Measurements from ENCODE around the gene PIK3C3.

The PIK3C3 gene

DNA sequence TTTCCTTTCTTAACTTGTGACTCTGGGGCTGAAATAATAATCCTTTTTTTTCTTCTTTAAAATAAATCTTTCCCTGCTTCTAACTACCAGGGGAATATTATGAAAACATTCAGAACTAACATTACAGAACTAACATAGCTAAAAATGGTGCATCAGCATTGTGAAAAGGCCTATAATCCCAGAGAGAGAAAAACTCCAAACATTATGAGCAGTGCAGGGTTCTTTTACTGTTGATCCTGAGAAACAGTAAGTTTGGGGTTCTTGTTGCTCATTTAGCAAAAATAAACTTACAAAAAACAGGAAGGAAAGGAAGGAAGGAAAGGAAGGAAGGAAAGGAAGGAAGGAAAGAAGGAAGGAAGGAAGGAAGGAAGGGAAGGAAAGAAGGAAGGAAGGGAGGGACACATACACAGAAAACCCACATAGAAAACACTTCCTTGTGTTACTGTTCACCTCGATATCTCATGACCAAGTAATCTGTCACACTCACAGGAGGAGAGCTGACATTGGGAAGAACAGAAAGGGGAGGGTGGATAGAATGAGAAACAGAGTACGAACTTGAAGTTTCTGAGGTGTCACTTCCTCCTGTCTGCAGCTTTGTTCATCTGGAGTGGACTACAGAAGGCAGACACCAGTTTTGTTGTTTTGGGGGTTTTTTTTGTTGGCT is 18.4 kb upstream of the PIK3C3 start:
- Histone ChIP-seq H3K9me3 (ENCODE audit: control insufficient read depth in 1 of 2, low read length in 2 of 2) (no peaks in the 10 kb centered on the region), H3K27ac (ENCODE audit: low read length) (no peak overlapping the region), H3K27me3 (ENCODE audit: low read depth, low read length) (no peaks in the 10 kb centered on the region), H3K4me3 (ENCODE audit: low read depth in 1 of 2, low read length in 2 of 2) (no peak overlapping the region), H3K4me1 (ENCODE audit: control insufficient read depth in 1 of 2, insufficient read depth in 2 of 2, low read length in 2 of 2) (no peaks in the 10 kb centered on the region), H3K36me3 (ENCODE audit: control insufficient read depth in 1 of 2, insufficient read depth in 2 of 2, low read length in 2 of 2) (no peaks in the 10 kb centered on the region)

DNA sequence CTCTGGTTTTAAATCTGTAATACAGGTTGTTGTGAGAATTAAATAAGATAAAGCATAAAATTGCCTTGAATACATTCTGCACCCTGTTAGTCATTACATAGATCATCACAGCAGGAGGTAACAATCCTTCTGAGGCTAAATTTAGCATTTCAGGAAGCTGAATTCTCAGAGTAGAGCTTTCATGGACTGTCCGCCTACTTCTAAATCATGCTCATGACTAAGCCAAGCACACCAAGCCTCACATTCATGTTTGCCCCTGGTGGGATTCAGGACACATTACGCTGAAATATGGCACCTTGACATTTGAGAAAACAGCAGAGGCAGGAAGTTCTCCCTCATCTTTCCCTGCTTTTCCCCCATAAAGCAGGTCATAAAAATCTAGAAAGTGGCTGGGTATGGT is 16.6 kb upstream of the PIK3C3 start:
- Histone ChIP-seq H3K9me3 (ENCODE audit: control insufficient read depth in 1 of 2, low read length in 2 of 2) (no peaks in the 10 kb centered on the region), H3K27me3 (ENCODE audit: low read depth, low read length) (no peaks in the 10 kb centered on the region), H3K4me1 (ENCODE audit: control insufficient read depth in 1 of 2, insufficient read depth in 2 of 2, low read length in 2 of 2) (no peaks in the 10 kb centered on the region), H3K36me3 (ENCODE audit: control insufficient read depth in 1 of 2, insufficient read depth in 2 of 2, low read length in 2 of 2) (no peaks in the 10 kb centered on the region), H3K4me3 (ENCODE audit: low read depth in 1 of 2, low read length in 2 of 2) (no peak overlapping the region), H3K27ac (ENCODE audit: low read length) (no peak overlapping the region)

DNA sequence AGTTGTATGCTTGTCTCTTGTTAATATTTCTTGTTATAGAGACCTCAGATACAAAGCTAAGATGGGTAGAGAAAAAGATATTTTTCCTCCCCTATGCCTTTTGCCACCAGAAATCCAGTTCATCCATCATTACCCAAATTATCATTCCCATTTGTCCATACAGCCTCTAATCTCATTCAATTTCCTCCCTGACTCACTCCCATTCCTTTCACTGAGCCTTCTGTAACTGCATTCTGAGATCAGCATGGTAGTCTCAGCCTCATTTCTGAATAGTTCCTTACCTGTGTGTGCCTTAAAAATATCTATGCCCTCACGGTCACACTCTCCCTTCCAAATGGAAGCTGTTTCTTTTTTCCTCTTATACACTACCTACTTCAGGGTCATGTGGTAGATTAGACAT is 15.7 kb upstream of the PIK3C3 start:
- no peaks in the 10 kb centered on the region for H3K27me3 ChIP-seq (ENCODE audit: low read depth, low read length)
- no peaks in the 10 kb centered on the region for H3K9me3 ChIP-seq (ENCODE audit: control insufficient read depth in 1 of 2, low read length in 2 of 2)
- no peak overlapping the region for H3K4me3 ChIP-seq (ENCODE audit: low read depth in 1 of 2, low read length in 2 of 2)
- H3K4me1 ChIP-seq (ENCODE audit: control insufficient read depth in 1 of 2, insufficient read depth in 2 of 2, low read length in 2 of 2) = no peaks in the 10 kb centered on the region
- no peaks in the 10 kb centered on the region for H3K36me3 ChIP-seq (ENCODE audit: control insufficient read depth in 1 of 2, insufficient read depth in 2 of 2, low read length in 2 of 2)
- H3K27ac ChIP-seq (ENCODE audit: low read length) = no peak overlapping the region

DNA sequence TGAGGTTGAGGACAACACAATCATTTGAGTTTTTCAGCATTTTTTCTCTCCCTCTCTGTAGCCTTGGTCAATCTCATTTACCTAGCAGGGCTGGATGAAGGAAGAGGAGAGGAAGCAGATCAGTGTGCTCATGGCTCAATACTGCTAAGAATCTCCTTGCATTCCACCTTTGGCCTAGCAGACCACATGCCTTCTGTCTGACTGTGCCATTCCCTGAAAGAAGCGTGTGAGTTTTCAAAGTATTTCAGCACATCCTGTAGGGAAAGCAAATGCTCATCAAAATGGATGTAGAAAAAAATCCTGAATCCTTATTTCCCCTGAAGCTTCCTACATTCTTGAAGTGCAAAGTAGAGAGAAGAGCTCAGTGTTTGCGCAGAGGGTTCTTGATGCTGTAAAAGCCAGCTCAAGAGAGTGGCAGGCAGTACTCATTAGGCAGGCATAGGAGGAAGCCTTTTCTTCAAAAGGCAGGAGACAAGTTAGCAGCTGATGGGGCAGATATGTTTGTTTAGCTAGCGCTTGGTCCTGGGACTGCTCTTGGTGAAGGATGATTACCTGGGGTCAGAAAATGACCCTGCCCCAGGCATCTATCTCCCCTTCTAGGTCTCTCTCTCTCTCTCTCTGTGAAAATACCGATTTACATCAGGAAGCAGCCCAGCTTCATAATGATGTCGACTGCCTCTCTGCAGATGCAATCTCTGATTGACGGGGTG is 14.4 kb upstream of the PIK3C3 start:
- Histone ChIP-seq H3K27me3 (ENCODE audit: low read depth, low read length) (no peaks in the 10 kb centered on the region), H3K4me3 (ENCODE audit: low read depth in 1 of 2, low read length in 2 of 2) (no peak overlapping the region), H3K36me3 (ENCODE audit: control insufficient read depth in 1 of 2, insufficient read depth in 2 of 2, low read length in 2 of 2) (no peaks in the 10 kb centered on the region), H3K4me1 (ENCODE audit: control insufficient read depth in 1 of 2, insufficient read depth in 2 of 2, low read length in 2 of 2) (no peaks in the 10 kb centered on the region), H3K27ac (ENCODE audit: low read length) (no peak overlapping the region), H3K9me3 (ENCODE audit: control insufficient read depth in 1 of 2, low read length in 2 of 2) (no peaks in the 10 kb centered on the region)

DNA sequence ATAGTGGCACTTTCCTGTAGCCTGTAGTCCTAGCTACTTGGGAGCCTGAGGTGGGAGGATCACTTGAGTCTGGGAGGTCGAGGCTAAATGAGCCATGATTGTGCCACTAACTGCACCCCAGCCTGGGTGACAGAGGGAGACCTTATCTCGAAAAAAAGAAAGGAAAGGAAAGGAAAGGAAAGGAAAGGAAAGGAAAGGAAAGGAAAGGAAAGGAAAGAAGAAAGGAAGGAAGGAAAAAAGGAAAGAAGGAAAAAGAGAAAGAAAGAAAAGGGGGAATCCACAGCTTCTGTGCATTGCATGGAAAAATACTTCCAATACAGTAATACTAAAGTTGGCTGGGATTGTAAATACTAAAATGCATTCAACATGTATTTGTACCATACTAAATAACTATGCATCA is 12.8 kb upstream of the PIK3C3 start:
- no peaks in the 10 kb centered on the region for H3K27me3 ChIP-seq (ENCODE audit: low read depth, low read length)
- H3K36me3 ChIP-seq (ENCODE audit: control insufficient read depth in 1 of 2, insufficient read depth in 2 of 2, low read length in 2 of 2) = no peaks in the 10 kb centered on the region
- no peaks in the 10 kb centered on the region for H3K4me1 ChIP-seq (ENCODE audit: control insufficient read depth in 1 of 2, insufficient read depth in 2 of 2, low read length in 2 of 2)
- no peak overlapping the region for H3K4me3 ChIP-seq (ENCODE audit: low read depth in 1 of 2, low read length in 2 of 2)
- no peak overlapping the region for H3K27ac ChIP-seq (ENCODE audit: low read length)
- H3K9me3 ChIP-seq (ENCODE audit: control insufficient read depth in 1 of 2, low read length in 2 of 2) = no peaks in the 10 kb centered on the region

DNA sequence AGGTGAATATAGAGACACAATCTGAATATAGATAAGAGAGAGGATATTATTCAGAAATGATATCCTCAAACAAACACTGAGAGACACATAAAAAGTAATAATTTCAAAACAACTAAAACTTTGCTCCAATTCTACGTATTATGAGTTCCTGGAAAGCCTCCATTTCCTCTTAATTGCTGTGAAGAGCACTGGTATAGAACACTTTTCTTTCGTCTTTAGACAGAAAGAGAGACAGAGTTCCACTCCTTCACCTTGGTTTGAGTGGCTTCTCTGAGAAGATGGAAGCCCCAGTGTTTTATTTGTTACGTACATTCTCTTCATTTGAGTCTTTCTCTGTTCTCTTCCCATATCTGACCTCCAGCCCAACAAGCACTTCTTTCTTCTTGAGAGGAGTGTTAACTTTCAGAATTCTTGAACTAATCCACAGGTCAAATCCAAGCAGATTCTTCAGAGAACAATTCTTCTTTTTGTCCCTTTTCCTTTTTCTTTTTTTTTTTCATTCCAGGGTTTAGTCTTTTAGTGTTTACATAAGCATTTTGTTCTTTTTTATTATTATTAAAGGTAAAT is 6.4 kb upstream of the PIK3C3 start:
- Histone ChIP-seq H3K4me3 (ENCODE audit: low read depth in 1 of 2, low read length in 2 of 2) (no peak overlapping the region), H3K36me3 (ENCODE audit: control insufficient read depth in 1 of 2, insufficient read depth in 2 of 2, low read length in 2 of 2) (no peaks in the 10 kb centered on the region), H3K27ac (ENCODE audit: low read length) (no peak overlapping the region), H3K4me1 (ENCODE audit: control insufficient read depth in 1 of 2, insufficient read depth in 2 of 2, low read length in 2 of 2) (no peaks in the 10 kb centered on the region), H3K9me3 (ENCODE audit: control insufficient read depth in 1 of 2, low read length in 2 of 2) (no peaks in the 10 kb centered on the region), H3K27me3 (ENCODE audit: low read depth, low read length) (no peaks in the 10 kb centered on the region)

DNA sequence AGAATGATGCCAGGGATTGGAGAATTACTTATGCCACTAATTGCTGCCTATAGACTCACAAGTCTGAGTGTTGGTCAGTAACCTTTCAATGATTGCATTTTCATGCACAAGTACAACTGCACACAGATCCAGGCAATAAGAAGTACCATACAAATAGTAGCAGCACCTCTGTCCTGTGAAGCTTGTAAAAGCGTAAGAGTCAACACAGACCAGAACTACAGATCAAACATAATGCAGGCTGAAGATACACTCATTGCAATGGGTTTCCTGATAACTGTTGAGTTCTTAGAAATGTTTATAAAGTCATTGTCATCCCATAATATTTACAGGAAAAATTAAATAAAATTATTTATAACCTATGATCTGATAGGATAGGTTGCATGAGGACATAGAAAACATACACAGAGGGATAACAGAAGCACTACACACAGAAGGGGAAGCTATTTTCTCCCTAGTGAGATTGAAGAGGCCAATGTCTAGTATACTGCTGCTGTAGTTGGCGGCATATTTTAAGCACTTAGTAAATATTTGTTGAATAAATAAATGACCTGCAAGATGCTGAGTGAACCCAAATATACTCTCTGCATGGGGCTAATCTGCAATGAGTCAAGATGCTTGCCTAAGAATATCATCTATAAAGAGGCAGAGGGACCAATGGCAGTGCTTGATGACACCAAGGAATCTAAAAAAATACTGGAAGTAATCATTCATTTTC is 5.7 kb upstream of the PIK3C3 start:
- Histone ChIP-seq H3K27me3 (ENCODE audit: low read depth, low read length) (no peaks in the 10 kb centered on the region), H3K4me1 (ENCODE audit: control insufficient read depth in 1 of 2, insufficient read depth in 2 of 2, low read length in 2 of 2) (no peaks in the 10 kb centered on the region), H3K36me3 (ENCODE audit: control insufficient read depth in 1 of 2, insufficient read depth in 2 of 2, low read length in 2 of 2) (no peaks in the 10 kb centered on the region), H3K4me3 (ENCODE audit: low read depth in 1 of 2, low read length in 2 of 2) (no peak overlapping the region), H3K27ac (ENCODE audit: low read length) (no peak overlapping the region), H3K9me3 (ENCODE audit: control insufficient read depth in 1 of 2, low read length in 2 of 2) (no peaks in the 10 kb centered on the region)

DNA sequence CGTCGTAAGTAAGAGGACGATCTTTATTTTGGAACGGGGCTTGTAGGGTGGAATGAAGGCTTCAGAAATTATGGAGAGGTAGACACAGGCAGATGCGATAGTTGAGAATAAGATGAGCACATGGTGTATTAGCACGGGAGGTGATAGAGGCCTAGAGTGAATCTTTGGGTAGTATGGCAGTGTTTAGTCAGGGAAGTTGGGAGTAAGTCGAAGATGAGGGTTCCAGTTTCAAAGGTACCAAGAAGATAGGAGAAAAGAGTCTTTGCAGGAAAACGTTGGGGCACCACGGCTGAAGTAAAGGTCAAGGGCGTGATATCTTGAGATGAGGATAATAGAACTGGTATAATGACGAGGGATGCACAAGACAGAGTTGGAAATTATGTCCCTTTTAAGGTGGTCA is 654 bp downstream of the PIK3C3 start:
- peak overlapping the region; percentile 89 for H3K27ac ChIP-seq (ENCODE audit: low read length)
- no peaks in the 10 kb centered on the region for H3K9me3 ChIP-seq (ENCODE audit: control insufficient read depth in 1 of 2, low read length in 2 of 2)
- no peaks in the 10 kb centered on the region for H3K27me3 ChIP-seq (ENCODE audit: low read depth, low read length)
- H3K4me1 ChIP-seq (ENCODE audit: control insufficient read depth in 1 of 2, insufficient read depth in 2 of 2, low read length in 2 of 2) = peaks cover 6 to 24% of the 10 kb centered on the region in 2 donors
- peak overlapping the region; percentile 96 to 98 for H3K4me3 ChIP-seq (ENCODE audit: low read depth in 1 of 2, low read length in 2 of 2)
- H3K36me3 ChIP-seq (ENCODE audit: control insufficient read depth in 1 of 2, insufficient read depth in 2 of 2, low read length in 2 of 2) = peaks cover 4 to 9% of the 10 kb centered on the region in 2 donors

DNA sequence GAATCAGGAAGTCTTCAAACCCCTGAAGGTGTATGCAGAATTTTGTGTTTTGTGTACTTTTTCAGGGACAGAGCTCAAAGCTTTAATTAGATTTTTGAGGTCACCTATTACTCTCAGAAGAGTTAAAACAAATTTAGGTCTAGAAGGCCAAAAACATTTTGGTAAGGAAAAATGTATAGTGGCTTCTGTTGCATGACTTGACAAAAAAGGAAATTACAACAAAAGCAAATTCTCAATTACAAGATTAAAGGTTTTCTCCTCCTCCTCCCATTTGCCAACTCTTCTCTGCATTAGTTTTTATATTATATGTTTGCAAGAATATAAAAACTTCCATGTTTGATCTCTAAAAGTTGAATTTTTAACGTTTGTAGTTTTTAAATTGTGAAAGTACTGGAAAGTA is 4.0 kb downstream of the PIK3C3 start:
- H3K27me3 ChIP-seq (ENCODE audit: low read depth, low read length) = no peaks in the 10 kb centered on the region
- peaks cover 11 to 20% of the 10 kb centered on the region in 2 donors for H3K36me3 ChIP-seq (ENCODE audit: control insufficient read depth in 1 of 2, insufficient read depth in 2 of 2, low read length in 2 of 2)
- H3K4me3 ChIP-seq (ENCODE audit: low read depth in 1 of 2, low read length in 2 of 2) = no peak overlapping the region
- no peaks in the 10 kb centered on the region for H3K9me3 ChIP-seq (ENCODE audit: control insufficient read depth in 1 of 2, low read length in 2 of 2)
- peaks cover 6 to 24% of the 10 kb centered on the region in 2 donors for H3K4me1 ChIP-seq (ENCODE audit: control insufficient read depth in 1 of 2, insufficient read depth in 2 of 2, low read length in 2 of 2)
- H3K27ac ChIP-seq (ENCODE audit: low read length) = no peak overlapping the region

DNA sequence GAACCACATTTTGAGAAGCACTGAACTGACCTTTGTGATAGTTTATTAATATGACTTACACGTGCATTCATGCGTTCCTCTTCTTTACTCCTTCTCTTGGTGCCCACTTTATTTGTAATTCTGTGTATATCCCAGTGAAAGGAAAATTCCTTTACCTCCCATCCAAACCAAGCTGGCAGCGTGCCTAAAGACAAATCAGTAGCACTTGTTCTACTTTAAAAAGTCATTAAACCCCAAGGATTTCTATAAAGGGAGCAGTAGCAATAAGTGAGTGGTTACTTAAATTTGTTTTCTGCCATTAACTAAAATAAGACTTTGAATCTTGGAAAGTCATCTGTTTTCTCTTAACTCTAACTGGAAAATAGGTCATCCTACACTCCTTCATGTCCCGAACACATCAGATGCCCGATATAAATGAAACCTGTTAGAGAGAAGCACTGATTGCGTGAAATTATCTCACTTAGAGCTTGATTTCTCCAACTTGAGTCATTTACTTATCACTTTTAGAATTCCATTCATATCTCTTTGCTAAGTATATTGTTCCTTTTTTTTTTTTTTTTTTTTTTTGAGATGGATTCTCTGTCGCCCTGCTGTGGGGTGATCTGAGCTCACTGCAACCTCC is 10.7 kb downstream of the PIK3C3 start:
- Histone ChIP-seq H3K27ac (ENCODE audit: low read length) (no peak overlapping the region), H3K27me3 (ENCODE audit: low read depth, low read length) (no peaks in the 10 kb centered on the region), H3K36me3 (ENCODE audit: control insufficient read depth in 1 of 2, insufficient read depth in 2 of 2, low read length in 2 of 2) (peaks cover 9 to 19% of the 10 kb centered on the region in 2 donors), H3K4me1 (ENCODE audit: control insufficient read depth in 1 of 2, insufficient read depth in 2 of 2, low read length in 2 of 2) (peaks cover 6 to 18% of the 10 kb centered on the region in 2 donors), H3K9me3 (ENCODE audit: control insufficient read depth in 1 of 2, low read length in 2 of 2) (no peaks in the 10 kb centered on the region), H3K4me3 (ENCODE audit: low read depth in 1 of 2, low read length in 2 of 2) (no peak overlapping the region)

DNA sequence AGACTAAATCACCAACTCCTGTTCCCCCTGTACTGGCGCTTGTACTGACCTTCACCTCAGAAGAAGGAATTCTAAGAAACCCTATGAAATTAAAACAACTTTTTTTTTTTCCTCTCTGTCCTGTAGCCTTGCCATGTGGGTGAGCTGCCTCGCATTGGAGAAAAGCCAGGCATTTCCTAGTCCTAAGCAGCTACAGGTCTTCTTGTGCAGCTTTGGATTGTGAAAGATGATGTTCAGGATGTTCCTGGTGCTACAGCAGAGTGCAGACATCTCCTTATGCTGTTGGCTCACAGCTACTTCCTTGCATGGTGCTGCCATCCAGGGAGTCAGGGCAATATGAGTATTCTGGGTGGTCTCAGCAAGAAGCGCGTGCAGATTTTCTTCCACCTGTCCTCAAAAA is 11.9 kb downstream of the PIK3C3 start:
- Histone ChIP-seq H3K9me3 (ENCODE audit: control insufficient read depth in 1 of 2, low read length in 2 of 2) (no peaks in the 10 kb centered on the region), H3K4me3 (ENCODE audit: low read depth in 1 of 2, low read length in 2 of 2) (no peak overlapping the region), H3K27ac (ENCODE audit: low read length) (no peak overlapping the region), H3K36me3 (ENCODE audit: control insufficient read depth in 1 of 2, insufficient read depth in 2 of 2, low read length in 2 of 2) (peaks cover 13 to 24% of the 10 kb centered on the region in 2 donors), H3K27me3 (ENCODE audit: low read depth, low read length) (no peaks in the 10 kb centered on the region), H3K4me1 (ENCODE audit: control insufficient read depth in 1 of 2, insufficient read depth in 2 of 2, low read length in 2 of 2) (peaks cover 6 to 18% of the 10 kb centered on the region in 2 donors)

Measured in muscle layer of duodenum (tissue), 2 donors.